Kidney glomerular epithelial cell (primary cell): ENCODE results near the gene GNG2.

Experiments
- DNase-seq: peaks from one replicate; lab custom pipeline; 2025; lab: John Stamatoyannopoulos, UW

GNG2 gene

GRCh38 chr14:51996148-51996746 lies 135.8 kb downstream of the GNG2 start:
- no peak for DNase-seq

- no peak for DNase-seq
Observed at GRCh38 chr14:51998348-51998747, 137.9 kb downstream of the GNG2 start.

GRCh38 chr14:51999084-51999483 lies 138.7 kb downstream of the GNG2 start:
- DNase-seq, result no peak

DNA sequence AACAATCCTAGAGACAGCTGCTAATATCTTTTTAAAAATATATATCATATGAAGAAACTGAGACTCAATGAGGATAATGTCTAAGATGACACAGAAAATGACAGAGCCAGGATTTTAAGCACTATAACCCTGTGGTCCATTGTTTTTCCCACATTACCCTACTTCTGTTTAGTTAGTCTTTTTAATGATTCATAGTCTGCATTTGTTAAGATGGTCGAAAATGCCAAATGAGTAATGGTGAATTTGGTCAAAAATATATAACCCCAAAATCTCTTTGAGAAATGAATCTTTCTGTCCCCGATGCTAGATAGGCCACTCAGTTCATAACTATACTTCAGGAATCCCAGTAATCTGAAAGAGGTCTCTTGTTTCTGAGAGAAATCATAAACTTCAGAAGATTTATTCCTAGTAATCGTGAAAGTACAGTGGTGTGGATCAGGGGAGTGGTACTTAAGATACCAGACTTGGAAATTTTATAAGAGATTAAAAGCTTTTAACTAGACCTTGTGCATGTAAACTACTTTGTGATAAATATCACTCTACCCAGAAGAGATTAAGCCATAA lies 139.7 kb downstream of the GNG2 start:
- no peak for DNase-seq

- DNase-seq, result no peak
Observed at GRCh38 chr14:52000696-52001095, 140.3 kb downstream of the GNG2 start.

DNA sequence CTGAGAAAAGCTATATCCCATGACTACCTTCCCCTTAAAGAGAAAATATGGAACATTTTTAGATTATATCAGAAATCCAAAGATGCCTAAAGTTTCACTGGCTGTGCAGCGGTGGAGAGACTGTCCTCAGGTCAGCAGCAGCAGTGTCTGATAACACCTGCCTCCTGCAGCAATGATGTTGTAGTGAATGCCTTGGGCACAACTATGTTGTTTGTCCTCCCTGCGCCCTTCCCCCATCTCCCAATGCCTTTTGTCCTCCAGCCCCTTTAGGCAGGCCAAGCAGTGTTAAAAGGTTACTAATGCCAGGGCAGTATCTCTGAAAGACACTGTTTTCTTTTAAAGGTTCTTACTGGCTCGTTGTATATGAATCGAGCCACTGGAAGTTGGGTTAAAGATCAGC lies 142.1 kb downstream of the GNG2 start:
- DNase-seq, result no peak

GRCh38 chr14:52003324-52003723 lies 142.9 kb downstream of the GNG2 start:
- DNase-seq, result no peak

- no peak for DNase-seq
Observed at GRCh38 chr14:52005625-52006024, 145.2 kb downstream of the GNG2 start.

DNA sequence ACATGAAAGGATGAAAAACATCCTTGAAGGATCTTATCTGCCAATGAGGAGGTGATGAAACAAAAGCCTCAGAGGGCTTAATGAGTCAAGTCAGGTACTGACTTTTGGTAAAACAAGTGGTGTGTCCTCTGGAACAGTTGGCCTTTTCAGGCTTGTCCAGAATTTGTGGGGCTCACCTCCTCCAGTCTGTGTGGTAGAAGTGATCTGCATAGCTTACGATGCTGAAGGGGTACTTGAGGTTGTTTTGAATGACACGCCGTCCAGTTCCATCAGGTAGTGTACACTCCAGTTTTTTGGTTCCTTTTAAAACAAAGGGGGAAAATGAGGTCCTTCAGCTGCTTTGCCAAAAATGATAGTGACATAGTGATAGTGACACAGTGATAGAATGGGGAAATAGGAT lies 145.9 kb downstream of the GNG2 start:
- no peak for DNase-seq

DNA sequence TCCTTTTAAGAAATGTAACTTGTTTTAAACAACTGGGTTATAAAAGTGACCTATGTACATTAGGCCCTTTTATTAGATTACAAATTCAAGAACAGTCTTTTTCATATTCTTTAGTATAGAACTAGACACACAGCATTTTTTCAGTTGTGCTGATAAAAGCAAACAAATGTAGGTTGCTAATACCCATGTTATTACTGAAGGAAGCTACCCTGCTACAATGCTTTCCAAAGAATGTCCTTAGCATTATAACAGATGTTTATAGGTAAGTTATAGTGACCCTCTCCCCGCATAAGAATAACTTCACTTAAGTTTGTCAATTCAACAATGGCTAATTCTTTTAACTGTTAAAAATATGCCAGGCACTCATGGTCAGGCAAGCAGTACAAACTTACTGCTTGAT lies 146.8 kb downstream of the GNG2 start:
- DNase-seq, result no peak

DNA sequence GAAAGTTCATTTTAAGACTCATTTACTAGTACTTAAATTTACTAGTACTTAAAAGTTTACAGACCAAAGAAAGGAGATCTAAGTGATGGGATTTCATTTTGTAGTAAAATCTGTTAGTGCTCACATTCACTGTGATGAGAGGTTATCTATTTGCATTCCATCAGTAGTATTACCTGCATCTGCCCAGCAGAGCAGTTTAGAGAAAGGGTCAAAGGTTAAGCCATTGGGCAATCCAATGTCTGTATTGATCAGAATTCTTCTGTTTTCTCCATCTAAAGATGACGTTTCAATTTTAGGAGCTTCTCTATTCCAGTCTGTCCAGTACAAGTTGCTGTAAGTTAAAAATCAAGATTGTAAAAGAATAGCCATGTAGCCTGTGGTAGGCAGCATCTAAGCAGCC lies 147.2 kb downstream of the GNG2 start:
- no peak for DNase-seq

DNA sequence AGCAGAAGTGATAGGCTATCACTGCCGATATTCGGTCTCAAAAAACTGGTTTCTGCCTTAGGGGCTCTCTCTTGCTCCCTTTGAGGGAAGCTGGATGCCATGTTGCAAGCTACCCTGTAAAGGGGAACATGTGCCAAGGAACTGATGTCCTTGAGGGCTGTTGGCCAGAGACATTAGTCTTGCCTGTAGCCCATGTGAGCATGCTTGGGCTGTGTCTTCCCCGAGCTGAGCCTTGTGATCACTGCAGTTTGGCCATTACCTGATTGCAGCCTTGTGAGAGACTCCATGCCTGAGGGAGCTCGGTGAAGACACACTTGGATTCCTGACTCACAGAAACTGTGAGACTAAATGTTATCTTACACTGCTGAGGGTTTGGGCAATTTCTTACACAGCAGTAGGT lies 147.7 kb downstream of the GNG2 start:
- no peak for DNase-seq

DNA sequence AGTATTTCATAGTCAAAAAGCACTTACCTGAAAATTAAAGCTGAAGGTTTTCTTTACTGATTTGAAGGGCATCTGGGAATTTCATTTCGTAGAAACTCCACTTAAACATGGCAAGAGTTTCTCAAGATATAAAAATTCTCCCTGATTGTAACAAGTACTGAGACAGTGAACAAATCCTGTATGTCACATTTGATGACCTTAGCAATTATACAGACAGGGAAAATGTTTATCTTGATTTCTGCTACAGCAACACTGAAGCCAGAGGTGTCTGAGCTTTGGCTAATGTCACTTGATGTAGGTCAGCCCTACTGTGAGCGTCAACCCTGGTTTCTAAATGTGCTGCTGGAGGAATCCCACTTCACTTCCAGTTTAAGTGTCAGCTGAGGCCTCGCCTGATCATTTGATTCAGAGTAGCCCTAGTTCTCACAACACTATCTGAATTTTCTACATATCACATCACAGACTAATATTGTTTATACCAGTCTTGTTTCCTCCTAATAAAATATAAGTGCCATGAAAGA lies 149.8 kb downstream of the GNG2 start:
- no peak for DNase-seq

- DNase-seq, result no peak
Observed at GRCh38 chr14:52011523-52011922, 151.1 kb downstream of the GNG2 start.

DNA sequence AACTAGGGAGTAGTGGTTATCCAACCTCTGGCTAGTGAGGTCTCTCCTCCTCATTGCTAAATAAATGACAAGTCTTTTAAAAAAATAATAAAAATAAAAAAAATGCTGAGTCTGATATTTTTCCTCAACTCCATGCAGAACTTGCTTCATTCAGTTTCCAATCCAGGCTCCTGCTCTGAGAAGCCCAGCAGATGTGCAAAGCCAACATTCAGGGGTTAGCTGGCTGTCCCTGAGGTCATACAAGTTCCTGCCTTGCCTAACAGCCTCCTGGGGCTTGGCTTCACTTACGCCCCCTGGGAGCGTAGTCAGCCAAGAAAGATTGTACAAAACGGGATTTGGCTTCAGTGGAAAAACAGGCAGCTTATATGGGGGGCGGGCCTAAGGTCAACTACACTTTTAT lies 152.2 kb downstream of the GNG2 start:
- DNase-seq, result no peak

- DNase-seq, result no peak
Observed at GRCh38 chr14:52013984-52014600, 153.7 kb downstream of the GNG2 start.

GRCh38 chr14:52014601-52015267 lies 154.3 kb downstream of the GNG2 start:
- no peak for DNase-seq

DNA sequence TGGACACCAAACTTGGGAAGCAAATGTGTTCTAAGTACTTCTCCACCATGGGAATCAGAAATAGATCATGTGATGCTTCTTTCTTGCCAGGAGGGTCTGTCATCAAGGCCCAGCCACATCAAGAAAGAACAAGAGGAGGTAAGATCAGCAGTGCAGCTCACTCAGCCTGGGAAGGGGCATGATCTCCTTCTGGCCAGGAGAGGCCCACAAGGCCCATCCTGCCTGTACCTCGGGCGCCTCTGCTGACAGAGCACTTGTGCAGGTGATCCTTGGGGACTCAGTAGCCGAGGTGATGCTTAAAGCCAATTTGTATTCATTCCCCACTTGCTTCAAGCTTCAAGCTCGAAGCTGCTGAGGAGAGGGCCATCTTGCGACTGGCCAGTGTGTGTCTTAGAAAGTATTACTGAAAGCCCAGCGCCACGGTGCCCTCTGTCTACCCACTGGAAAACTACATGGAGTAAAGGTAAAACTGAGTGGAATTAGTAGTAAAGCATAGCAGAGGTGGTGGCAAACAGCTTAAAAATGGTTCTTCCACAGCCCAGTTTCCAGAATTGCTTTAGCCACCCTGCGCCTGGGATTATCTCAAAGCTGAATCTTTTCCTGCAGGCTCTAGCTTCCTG lies 155.1 kb downstream of the GNG2 start:
- DNase-seq, result no peak

DNA sequence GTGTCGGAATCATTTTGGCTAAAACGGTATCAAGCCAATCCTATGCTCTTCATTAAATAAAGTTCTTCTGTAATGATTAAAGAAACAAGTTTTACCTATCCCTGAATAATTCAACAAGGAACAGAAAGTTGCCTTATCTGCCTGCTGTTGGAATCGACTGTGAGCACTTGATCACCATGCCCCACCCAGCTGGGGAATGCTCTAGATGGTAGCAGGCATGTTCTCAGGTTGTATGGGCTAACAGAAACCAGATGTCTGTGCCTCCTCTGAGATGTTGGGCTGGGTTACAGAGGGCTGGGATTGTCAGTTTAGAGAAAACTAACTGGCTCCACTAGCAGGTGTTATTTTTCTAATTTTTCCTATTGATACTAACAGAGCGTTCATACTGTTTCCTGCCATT lies 157.8 kb downstream of the GNG2 start:
- DNase-seq, result no peak

DNA sequence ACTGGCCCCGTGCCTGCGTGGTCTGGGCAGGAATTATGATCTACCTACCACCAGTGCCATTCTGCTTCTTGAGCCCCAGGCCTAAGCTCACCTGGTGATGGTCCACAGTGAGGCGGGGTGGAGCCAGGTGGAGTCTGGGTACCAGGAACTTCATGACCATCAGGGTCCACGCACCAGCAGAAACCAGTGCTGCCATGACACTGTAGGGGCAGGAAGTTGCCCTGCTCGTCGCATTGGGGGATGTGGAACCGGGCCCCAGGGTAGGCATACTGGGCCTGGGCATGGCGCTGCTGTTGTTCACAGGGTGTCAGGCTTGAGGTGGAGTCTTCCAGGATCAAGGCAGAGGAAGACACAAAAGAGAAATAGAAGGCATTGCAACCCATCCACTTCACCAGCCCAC lies 158.6 kb downstream of the GNG2 start:
- DNase-seq, result no peak
